ENCODE results near the gene CHN2. TPM values are rescaled to one million over a fixed set of nuclear protein-coding genes. Genes with fewer than 3 reads are reported as not detected.

CHN2 gene
- total and polyA plus RNA-seq, 10 donors = 4.2 to 52.0 (median 28.5) TPM

GRCh38 chr7:29478226-29478625 is 283.7 kb downstream of the CHN2 start:
- WGBS, 5 donors = 88 to 98% (median 94%) methylated on average over 3 of the region's 3 CpGs
- Histone ChIP-seq H3K4me3 (no peak overlapping the region), H3K27me3 (replicated peaks in 1 of 7) (no peaks in the 10 kb centered on the region), H3K27ac (no peak overlapping the region), H3K9me3 (no peaks in the 10 kb centered on the region), H3K36me3 (no peaks in the 10 kb centered on the region), H3K4me1 (no peaks in the 10 kb centered on the region)
- intact Hi-C loops (cut with DNase I; ENCODE audit: low total_unique reads) = no loop called here
- TF ChIP-seq, protein P1, sequence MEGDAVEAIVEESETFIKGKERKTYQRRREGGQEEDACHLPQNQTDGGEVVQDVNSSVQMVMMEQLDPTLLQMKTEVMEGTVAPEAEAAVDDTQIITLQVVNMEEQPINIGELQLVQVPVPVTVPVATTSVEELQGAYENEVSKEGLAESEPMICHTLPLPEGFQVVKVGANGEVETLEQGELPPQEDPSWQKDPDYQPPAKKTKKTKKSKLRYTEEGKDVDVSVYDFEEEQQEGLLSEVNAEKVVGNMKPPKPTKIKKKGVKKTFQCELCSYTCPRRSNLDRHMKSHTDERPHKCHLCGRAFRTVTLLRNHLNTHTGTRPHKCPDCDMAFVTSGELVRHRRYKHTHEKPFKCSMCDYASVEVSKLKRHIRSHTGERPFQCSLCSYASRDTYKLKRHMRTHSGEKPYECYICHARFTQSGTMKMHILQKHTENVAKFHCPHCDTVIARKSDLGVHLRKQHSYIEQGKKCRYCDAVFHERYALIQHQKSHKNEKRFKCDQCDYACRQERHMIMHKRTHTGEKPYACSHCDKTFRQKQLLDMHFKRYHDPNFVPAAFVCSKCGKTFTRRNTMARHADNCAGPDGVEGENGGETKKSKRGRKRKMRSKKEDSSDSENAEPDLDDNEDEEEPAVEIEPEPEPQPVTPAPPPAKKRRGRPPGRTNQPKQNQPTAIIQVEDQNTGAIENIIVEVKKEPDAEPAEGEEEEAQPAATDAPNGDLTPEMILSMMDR (IDR thresholded peaks at IDR 0.05 in 8 of 11, conservative IDR thresholded peaks at IDR 0.05 in 3 of 11) = no peak
- TF ChIP-seq POLR2A (IDR thresholded peaks at IDR 0.05) (no peak), POLR2AphosphoS5 (IDR thresholded peaks at IDR 0.05) (no peak)
- no peak for DNase-seq

DNA sequence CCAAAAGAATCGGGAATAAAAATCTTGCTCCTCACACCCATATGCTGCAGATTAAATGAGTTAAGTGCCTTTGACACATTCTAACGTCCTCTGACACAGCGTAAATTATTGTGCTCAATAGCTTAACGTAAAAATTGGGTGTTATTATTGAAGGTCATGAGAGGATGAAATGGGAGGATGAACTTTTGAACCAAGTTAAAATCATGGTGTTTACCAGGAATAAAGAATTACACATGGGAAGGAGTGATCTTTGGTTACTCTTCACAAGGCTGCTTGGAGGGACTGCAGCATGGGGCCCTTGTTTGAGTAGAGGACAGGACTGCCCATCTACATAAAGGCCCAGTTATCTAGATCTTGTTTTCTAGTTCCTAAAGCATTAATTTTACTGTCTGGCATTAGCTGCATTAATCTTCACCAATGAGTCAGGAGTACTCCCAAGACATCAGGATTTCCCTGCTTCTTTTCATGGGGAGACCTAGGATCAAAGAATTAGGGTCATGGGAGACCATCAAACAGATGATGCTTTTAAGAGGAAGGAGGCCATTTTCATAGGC is 284.2 kb downstream of the CHN2 start:
- intact Hi-C loops (cut with DNase I; ENCODE audit: low total_unique reads) = no loop called here
- WGBS, 5 donors = 78 to 92% (median 90%) methylated on average over 4 of the region's 4 CpGs
- TF ChIP-seq POLR2AphosphoS5 (IDR thresholded peaks at IDR 0.05) = no peak
- H3K36me3 ChIP-seq = no peaks in the 10 kb centered on the region
- H3K4me3 ChIP-seq = no peak overlapping the region
- no peak overlapping the region for H3K27ac ChIP-seq
- H3K27me3 ChIP-seq (replicated peaks in 1 of 7) = no peaks in the 10 kb centered on the region
- DNase-seq = no peak
- no peaks in the 10 kb centered on the region for H3K9me3 ChIP-seq
- no peaks in the 10 kb centered on the region for H3K4me1 ChIP-seq

DNA sequence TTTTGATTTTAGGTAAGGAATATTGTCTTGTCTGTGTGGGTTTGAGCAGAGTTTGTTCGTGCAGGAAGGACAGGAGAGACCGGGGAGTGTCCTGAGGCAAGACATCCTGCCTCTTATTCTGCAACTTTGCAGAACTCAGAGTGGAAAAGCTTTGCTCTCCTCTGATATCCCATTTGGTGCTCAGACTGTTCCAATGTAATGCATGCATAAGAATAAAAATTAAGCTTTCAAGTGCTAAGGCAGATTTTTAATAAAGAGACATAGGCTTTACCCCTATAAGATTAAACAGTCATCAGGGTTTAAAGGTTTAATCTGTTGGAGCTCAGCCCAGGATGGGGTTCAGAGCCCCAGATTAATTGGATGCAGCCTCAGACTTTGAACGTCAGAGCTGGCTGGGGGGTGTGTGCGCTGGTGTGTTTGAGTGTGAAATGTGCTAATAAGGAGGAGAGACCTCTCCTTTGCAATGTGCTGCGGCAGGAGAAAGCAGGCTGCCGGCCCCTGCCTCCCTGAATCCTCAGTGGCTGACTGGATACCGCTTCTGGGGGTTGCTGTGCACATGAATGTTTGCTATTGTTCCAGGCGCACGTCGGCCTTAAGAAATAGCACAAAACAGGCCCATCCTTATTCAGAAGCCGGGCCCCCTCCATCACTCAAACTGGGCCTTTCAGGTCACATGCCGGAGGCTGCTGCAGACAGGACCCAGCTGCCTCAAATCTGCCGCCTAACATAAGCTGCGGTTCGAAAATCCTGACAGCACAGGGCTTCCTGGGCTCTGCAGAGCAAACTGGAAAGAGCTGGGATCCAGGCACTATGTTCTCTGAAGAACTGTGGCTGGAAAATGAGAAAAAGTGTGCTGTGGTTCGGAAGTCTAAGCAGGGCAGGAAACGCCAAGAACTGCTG is 285.0 kb downstream of the CHN2 start:
- 72 to 80% (median 78%) methylated on average over 17 of the region's 17 CpGs for WGBS, 5 donors

GRCh38 chr7:29480451-29480850 is 285.9 kb downstream of the CHN2 start:
- Histone ChIP-seq H3K27me3 (replicated peaks in 1 of 7) (no peaks in the 10 kb centered on the region), H3K4me3 (peak overlapping the region in 1 of 8 donors; percentile 7), H3K27ac (peak overlapping the region in 4 of 8 donors; percentile 4 to 53 (median 35)), H3K4me1 (peaks cover 0 to 4% (median 0%) of the 10 kb centered on the region in 6 donors), H3K36me3 (no peaks in the 10 kb centered on the region), H3K9me3 (no peaks in the 10 kb centered on the region)
- TF ChIP-seq POLR2AphosphoS5 (IDR thresholded peaks at IDR 0.05) (no peak), POLR2A (IDR thresholded peaks at IDR 0.05) (no peak)
- TF ChIP-seq, protein P1 (IDR thresholded peaks at IDR 0.05 in 8 of 11, conservative IDR thresholded peaks at IDR 0.05 in 3 of 11) = no peak
- 77 to 91% (median 89%) methylated on average over 5 of the region's 5 CpGs for WGBS, 5 donors
- DNase-seq = no peak
- intact Hi-C loops (cut with DNase I; ENCODE audit: low total_unique reads) = no loop called here

More for the DNA sequence above, 285.0 kb downstream of the CHN2 start:
- no peak for DNase-seq
- no peaks in the 10 kb centered on the region for H3K9me3 ChIP-seq
- H3K27ac ChIP-seq = peak overlapping the region in 5 of 8 donors; percentile 4 to 53 (median 27)
- no peaks in the 10 kb centered on the region for H3K36me3 ChIP-seq
- H3K4me1 ChIP-seq = no peaks in the 10 kb centered on the region
- no peaks in the 10 kb centered on the region for H3K27me3 ChIP-seq (replicated peaks in 1 of 7)
- intact Hi-C loops (cut with DNase I; ENCODE audit: low total_unique reads) = no loop called here
- TF ChIP-seq POLR2AphosphoS5 (IDR thresholded peaks at IDR 0.05) (peak in 1 of 3 donors; percentile 12), POLR2A (IDR thresholded peaks at IDR 0.05) (no peak)
- no peak overlapping the region for H3K4me3 ChIP-seq

Measured in spleen (tissue), 11 donors.